H1 (cell line): ENCODE data around the gene ABHD8. TPM values are rescaled to one million over a fixed set of nuclear protein-coding genes. Genes with fewer than 3 reads are reported as not detected.

ENCODE experiments used
- ASH2L ChIP-seq: fragments of 200-600, 300-600 bp; sonication (generic); IDR thresholded peaks from one replicate; pipeline ENCODE4 v1.7.1; 2017; ENCODE audit warnings: low read length
- ATF3 ChIP-seq: IDR thresholded peaks from 2 replicates; pipeline ENCODE4 v1.6.1; 2011; ENCODE audit warnings: low read depth, mild to moderate bottlenecking, low read length; ENCODE audit not compliant: insufficient read depth
- MAX ChIP-seq: IDR thresholded peaks from 2 replicates; pipeline ENCODE4 v1.6.1; 2012; ENCODE audit warnings: inconsistent platforms
- POU5F1 ChIP-seq: IDR thresholded peaks from 2 replicates; pipeline ENCODE4 v1.6.1; 2011; ENCODE audit warnings: low read depth, mild to moderate bottlenecking, low read length, moderate library complexity
- RAD21 ChIP-seq, 2 experiments: IDR thresholded peaks in 1 of 2; conservative IDR thresholded peaks in 1 of 2; 2 replicates each; pipeline ENCODE4 v1.6.1; 2011; ENCODE audit warnings: low read depth in 2 of 2, low read length in 2 of 2, improper control_type of control experiment in 1 of 2, inconsistent platforms in 1 of 2, mild to moderate bottlenecking in 1 of 2, moderate library complexity in 1 of 2
- SP1 ChIP-seq: IDR thresholded peaks from 2 replicates; pipeline ENCODE4 v1.6.1; 2011; ENCODE audit warnings: low read depth, low read length
- TBP ChIP-seq: IDR thresholded peaks from 2 replicates; pipeline ENCODE4 v1.6.1; 2011; ENCODE audit warnings: low read depth, low read length, improper control_type of control experiment
- YY1 ChIP-seq: IDR thresholded peaks from 2 replicates; pipeline ENCODE4 v1.6.1; 2011; ENCODE audit warnings: low read depth, mild to moderate bottlenecking, low read length
- polyA plus RNA-seq, 7 experiments: library from polyadenylated mRNA; depleted of rRNA in 3 of 7; stranded (reverse) in 5 of 7; unstranded in 2 of 7; fragments of >200 nt in 5 of 7; fragments of 200-250 nt in 2 of 7; gene quantifications; 1 replicate in 5 of 7; 2 replicates in 1 of 7; 4 replicates in 1 of 7; pipeline versions ENCODE4 v1.2.1 to v1.2.3, GENCODE V29; 2011 to 2013; ENCODE audit warnings: missing spikeins in 2 of 7, mixed read lengths in 2 of 7
- total RNA-seq: library from RNA; stranded (reverse); fragmentation: NEBNext Ultra II Directional; extraction: Animal tissue kit (Norgen Biotek cat#: 25700); gene quantifications from 2 replicates; pipeline ENCODE4 v1.2.1, GENCODE V29; 2021
- TF ChIP-seq, protein P1 (sequence below): fragments of 300-600 bp; sonication (generic); IDR thresholded peaks from 2 replicates; pipeline ENCODE4 v1.7.1; 2012; ENCODE audit warnings: low read length, moderate library complexity, mild to moderate bottlenecking, inconsistent platforms; ENCODE audit not compliant: insufficient replicate concordance

ABHD8 gene
- total and polyA plus RNA-seq, 2 of the 8 experiments (the other 6 are each of a cell fraction or from before 2014, with no cell fraction given): 11.3 to 18.7 TPM

DNA sequence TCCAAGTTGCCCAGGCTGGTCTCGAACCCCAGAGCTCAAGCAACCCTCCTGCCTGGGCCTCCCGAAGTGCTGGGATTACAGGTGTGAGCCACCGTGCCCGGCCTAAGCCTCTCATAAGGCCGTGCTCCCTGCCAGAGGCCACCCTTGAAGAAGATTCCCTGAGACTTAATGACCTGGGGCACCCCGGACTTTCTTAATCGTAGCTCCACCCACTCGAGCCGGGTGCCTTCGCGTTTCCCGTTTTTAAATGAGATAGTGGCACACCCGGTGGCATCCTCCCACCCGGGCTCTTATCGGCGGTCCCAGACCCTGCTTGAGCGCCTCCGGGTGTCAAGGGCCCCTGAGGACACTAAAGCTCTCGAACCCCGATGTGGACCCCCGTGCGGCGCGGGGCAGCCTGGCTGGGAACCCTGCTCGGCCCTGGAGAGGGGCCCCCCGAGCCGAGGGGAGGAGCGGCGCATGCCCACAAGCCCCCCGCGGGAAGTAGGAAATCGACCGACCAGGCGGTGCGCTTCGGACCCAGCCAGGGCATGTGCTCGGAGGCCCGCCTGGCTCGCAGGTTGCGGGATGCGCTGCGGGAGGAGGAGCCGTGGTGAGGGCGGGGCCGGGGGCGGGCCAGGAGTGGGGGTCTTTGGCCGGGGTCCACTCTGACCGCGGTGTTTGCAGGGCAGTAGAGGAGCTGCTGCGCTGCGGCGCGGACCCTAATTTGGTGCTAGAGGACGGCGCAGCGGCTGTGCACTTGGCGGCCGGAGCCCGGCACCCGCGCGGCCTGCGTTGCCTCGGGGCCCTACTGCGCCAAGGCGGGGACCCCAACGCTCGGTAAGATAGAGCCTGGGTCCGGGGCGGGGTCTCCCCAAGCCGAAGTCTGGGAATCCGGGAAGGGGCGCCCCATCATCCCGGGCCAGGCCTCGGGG is 21.6 kb downstream of the ABHD8 start, which contains the start of gene ANKLE1 (continued):
- TF ChIP-seq ATF3 (no peak), RAD21 (IDR thresholded peaks at IDR 0.05 in 1 of 2, conservative IDR thresholded peaks at IDR 0.05 in 1 of 2; ENCODE audit: low read depth in 2 of 2, low read length in 2 of 2) (no peak), MAX (peak; percentile 98), SP1 (no peak), YY1 (no peak), ASH2L (no peak), POU5F1 (no peak), TBP (peak; percentile 35; the same call in 1 of the 2 replicates)
- TF ChIP-seq, protein P1, sequence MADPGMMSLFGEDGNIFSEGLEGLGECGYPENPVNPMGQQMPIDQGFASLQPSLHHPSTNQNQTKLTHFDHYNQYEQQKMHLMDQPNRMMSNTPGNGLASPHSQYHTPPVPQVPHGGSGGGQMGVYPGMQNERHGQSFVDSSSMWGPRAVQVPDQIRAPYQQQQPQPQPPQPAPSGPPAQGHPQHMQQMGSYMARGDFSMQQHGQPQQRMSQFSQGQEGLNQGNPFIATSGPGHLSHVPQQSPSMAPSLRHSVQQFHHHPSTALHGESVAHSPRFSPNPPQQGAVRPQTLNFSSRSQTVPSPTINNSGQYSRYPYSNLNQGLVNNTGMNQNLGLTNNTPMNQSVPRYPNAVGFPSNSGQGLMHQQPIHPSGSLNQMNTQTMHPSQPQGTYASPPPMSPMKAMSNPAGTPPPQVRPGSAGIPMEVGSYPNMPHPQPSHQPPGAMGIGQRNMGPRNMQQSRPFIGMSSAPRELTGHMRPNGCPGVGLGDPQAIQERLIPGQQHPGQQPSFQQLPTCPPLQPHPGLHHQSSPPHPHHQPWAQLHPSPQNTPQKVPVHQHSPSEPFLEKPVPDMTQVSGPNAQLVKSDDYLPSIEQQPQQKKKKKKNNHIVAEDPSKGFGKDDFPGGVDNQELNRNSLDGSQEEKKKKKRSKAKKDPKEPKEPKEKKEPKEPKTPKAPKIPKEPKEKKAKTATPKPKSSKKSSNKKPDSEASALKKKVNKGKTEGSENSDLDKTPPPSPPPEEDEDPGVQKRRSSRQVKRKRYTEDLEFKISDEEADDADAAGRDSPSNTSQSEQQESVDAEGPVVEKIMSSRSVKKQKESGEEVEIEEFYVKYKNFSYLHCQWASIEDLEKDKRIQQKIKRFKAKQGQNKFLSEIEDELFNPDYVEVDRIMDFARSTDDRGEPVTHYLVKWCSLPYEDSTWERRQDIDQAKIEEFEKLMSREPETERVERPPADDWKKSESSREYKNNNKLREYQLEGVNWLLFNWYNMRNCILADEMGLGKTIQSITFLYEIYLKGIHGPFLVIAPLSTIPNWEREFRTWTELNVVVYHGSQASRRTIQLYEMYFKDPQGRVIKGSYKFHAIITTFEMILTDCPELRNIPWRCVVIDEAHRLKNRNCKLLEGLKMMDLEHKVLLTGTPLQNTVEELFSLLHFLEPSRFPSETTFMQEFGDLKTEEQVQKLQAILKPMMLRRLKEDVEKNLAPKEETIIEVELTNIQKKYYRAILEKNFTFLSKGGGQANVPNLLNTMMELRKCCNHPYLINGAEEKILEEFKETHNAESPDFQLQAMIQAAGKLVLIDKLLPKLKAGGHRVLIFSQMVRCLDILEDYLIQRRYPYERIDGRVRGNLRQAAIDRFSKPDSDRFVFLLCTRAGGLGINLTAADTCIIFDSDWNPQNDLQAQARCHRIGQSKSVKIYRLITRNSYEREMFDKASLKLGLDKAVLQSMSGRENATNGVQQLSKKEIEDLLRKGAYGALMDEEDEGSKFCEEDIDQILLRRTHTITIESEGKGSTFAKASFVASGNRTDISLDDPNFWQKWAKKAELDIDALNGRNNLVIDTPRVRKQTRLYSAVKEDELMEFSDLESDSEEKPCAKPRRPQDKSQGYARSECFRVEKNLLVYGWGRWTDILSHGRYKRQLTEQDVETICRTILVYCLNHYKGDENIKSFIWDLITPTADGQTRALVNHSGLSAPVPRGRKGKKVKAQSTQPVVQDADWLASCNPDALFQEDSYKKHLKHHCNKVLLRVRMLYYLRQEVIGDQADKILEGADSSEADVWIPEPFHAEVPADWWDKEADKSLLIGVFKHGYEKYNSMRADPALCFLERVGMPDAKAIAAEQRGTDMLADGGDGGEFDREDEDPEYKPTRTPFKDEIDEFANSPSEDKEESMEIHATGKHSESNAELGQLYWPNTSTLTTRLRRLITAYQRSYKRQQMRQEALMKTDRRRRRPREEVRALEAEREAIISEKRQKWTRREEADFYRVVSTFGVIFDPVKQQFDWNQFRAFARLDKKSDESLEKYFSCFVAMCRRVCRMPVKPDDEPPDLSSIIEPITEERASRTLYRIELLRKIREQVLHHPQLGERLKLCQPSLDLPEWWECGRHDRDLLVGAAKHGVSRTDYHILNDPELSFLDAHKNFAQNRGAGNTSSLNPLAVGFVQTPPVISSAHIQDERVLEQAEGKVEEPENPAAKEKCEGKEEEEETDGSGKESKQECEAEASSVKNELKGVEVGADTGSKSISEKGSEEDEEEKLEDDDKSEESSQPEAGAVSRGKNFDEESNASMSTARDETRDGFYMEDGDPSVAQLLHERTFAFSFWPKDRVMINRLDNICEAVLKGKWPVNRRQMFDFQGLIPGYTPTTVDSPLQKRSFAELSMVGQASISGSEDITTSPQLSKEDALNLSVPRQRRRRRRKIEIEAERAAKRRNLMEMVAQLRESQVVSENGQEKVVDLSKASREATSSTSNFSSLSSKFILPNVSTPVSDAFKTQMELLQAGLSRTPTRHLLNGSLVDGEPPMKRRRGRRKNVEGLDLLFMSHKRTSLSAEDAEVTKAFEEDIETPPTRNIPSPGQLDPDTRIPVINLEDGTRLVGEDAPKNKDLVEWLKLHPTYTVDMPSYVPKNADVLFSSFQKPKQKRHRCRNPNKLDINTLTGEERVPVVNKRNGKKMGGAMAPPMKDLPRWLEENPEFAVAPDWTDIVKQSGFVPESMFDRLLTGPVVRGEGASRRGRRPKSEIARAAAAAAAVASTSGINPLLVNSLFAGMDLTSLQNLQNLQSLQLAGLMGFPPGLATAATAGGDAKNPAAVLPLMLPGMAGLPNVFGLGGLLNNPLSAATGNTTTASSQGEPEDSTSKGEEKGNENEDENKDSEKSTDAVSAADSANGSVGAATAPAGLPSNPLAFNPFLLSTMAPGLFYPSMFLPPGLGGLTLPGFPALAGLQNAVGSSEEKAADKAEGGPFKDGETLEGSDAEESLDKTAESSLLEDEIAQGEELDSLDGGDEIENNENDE: no peak
